ENCODE measurements around the gene CLN5. TPM values are rescaled to one million over a fixed set of nuclear protein-coding genes. Genes with fewer than 3 reads are reported as not detected.
A peak's percentile ranks its signal among the peaks of the same experiment; 100 is the strongest.
"Not testable (repeated sequence)": the region's sequence is repeated elsewhere in the genome, so short reads cannot be mapped to it uniquely, and the experiment has no call there.

CLN5 gene
- total RNA-seq (2014; rRNA removed; shearing (Covaris generic)): 18.4 TPM in 2 replicates
- 13.0 and 15.7 TPM in 2 replicates for polyA plus RNA-seq (2015; cell fraction: cytosol; rRNA removed)
- polyA plus RNA-seq (2015; cell fraction: nucleus; rRNA removed): 24.5 and 25.1 TPM in 2 replicates

DNA sequence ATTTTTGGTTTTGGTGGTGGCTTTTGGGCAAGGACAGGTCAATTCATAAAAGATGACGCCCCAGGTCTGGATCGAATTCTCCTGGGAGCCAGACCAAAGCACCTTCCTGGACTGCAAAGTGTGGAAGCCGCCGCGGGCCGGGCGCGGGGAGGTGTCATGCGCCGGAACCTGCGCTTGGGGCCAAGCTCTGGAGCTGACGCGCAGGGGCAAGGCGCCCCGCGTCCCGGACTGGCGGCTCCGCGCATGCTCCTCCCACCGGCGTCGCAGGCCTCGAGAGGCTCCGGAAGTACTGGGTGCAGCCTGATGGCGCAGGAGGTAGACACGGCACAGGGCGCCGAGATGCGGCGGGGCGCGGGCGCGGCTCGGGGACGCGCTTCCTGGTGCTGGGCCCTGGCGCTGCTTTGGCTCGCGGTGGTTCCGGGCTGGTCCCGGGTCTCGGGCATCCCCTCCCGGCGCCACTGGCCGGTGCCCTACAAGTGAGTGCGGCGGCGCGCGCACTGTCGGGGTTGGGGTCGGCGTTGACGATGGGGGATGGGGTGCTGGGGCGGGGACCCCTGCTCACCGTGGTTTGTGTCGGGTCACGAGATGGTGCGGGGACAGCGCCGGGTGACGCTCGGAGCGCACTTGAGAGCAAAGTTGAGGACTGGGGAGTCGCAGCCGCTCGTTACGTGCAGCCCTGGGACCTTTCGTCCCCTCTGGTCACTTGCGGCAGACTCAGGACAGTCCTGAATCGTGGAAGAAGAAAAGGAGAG is at the start of gene CLN5:
Gene CLN5 (plus strand): TSS at position 286 of the 752 bp plus-strand sequence. CDS start 18 bp downstream, at position 304.
- peak; percentile 93 for DNase-seq (ENCODE audit: low read depth)

DNA sequence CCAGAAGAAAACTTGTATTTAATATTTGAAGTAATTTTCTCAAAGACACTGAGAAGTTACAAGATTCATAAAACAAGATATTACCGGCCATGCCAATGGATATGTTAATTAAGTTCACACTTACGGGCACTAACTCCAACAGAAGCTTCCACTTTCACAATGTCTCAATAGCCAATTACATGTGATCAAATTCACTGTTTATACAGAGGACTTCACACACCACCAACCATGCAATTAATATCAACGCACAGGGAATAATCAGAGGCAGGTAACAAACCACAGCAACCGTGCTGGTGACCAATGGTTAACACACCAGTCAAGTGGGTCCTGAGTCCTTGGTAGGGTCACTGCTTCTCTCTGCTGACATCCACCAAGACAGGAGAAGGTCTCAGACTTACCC is 49.5 kb upstream of the CLN5 start:
- DNase-seq (ENCODE audit: low read depth): no peak

DNA sequence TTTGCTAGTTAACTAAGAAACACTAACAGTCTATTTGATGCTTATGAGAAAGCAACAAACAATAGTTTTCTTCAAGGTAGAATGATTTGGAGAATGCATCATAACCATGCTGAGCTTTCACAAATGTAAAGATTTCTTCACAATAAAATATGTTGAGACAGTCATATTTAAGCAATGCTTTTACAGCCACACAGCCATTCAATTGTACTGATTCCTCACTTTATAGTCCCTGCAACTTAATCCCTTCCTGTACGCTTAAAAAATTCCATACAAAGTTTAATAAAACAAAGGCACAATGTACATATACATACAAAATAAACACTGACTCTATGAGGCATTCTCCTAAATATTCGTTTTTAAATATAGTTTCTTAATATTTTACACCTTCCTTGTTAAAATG is 48.2 kb upstream of the CLN5 start:
- no peak for DNase-seq (ENCODE audit: low read depth)

DNA sequence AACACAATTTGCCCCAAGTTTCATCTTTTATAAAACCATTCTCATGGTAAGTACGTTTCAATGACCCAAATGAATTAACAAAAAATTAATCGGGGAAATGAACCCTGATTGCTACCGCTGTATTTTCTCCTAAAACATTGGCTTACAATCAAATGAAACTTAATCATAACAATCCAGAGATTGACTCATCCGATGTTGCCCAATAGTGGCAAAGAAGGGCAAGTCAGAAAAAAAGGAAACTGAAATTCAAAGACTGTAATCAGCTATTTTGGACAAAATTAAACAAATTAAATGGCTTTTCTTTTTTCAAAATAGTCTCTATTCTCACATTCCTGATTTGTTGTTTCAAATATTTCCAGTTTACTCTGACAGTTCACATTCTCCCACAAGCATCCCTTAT is 47.4 kb upstream of the CLN5 start:
- peak; percentile 60 for DNase-seq (ENCODE audit: low read depth)

DNA sequence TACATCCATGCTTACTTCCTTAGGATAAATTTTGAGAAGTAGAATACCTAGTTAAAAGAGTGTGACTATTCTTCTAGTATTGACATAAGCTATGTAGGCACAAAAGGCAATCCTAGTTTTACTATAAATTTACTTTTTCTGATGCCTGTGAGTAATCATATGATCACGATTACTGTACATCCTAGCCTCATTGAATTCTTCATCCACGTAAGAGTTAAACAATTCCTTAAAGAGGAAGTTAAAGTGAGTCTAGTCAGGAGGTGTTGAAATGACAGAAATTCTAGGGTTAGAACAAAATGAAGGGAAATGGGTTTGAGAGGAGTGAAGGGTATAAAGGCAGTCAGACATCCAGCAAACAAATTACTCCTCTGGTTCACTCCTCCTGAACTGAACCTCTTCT is 43.7 kb upstream of the CLN5 start, which contains the start of gene ACOD1:
Gene ACOD1 (plus strand): TSS at position 363 of the 400 bp plus-strand sequence. CDS start 48 bp downstream, outside the sequence.
- DNase-seq (ENCODE audit: low read depth): peak; percentile 48

DNA sequence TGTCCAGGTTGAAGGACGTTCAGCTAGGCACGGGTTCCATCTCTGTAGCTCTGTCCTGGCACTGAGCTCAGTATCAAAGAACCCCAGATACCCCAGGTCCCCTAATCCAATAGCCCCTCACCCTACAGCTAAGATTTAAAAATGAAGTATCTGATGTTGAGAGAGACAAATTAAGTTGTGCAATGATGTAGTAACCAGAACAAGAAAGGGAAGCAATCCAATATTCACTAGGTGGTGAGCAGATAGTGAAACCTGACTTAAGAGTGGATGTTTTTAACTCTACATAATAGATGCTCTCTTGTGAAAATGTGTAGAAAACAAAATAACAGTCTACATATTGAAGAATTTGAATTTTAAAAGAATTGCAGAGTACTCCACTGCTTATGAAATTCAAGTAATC is 41.8 kb upstream of the CLN5 start:
- no peak for DNase-seq (ENCODE audit: low read depth)

DNA sequence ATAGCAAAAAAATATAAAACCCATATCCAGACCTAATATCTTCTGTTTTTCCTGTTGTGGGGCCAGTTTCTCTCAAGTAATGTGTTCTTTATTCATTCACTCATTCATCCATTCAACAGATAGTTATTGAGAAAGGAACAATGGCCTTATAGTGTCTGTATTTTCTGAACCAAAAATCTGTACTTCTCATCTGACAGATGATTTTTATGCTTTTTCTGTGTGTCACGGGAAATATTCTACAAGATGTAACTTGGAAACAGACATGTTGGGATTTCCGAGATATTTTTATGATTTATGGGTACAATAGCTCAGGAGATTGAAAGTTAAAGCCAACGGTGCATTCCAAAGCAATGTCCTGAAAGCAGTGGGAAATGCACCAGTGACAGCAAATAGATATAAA is 37.9 kb upstream of the CLN5 start:
- no peak for DNase-seq (ENCODE audit: low read depth)

DNA sequence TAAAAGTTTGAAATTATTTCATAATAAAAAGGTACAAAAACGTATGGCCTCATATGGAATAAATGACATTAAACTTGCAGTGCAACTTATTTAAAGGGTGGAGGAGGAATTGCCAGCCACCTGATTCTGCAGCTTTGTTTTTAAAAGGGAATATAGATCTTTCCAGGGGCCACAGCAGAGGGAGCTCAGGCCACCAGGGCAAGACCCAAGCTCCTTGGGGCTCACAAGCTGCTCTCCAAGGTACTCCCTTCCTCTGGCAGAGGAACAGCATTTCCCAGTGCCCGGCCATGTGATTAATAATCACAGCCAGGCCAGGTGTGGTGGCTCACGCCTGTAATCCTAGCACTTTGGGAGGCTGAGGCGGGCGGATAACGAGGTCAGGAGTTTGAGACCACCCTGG is 37.3 kb upstream of the CLN5 start:
- no peak for DNase-seq (ENCODE audit: low read depth)

DNA sequence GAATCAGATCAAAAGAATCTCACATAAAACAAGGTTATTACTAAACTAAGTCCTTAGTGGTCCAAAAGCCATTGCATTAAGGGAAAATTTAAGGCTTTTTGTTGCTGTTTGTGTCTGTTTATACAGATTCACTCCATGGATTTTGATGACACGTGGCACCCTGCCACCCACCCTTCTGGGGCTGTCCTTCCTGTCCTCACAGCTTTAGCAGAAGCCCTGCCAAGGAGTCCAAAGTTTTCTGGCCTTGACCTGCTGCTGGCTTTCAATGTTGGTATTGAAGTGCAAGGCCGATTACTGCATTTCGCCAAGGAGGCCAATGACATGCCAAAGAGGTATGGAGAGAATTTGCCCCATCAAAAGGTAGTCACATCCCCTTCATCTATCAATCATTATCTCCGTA is 36.7 kb upstream of the CLN5 start:
- DNase-seq (ENCODE audit: low read depth): no peak

DNA sequence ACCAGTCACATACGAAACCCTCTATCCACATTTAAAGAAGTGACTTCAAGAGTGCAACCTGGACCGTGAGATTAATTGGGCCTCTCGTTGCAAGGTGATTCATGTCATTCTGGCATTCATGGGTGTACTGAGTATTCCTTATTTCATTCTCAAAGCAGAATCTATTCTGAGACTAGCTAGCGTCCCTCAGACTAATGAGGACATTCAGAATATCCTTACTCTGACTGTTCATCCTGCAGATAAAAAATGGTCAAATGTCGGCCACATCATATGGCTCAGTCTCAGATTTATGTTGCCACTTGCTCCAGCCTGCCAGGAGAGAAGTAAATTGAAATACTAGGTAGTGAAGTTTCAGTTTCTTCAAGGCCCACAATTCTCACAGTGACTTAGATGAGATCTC is 36.2 kb upstream of the CLN5 start:
- DNase-seq (ENCODE audit: low read depth): no peak

DNA sequence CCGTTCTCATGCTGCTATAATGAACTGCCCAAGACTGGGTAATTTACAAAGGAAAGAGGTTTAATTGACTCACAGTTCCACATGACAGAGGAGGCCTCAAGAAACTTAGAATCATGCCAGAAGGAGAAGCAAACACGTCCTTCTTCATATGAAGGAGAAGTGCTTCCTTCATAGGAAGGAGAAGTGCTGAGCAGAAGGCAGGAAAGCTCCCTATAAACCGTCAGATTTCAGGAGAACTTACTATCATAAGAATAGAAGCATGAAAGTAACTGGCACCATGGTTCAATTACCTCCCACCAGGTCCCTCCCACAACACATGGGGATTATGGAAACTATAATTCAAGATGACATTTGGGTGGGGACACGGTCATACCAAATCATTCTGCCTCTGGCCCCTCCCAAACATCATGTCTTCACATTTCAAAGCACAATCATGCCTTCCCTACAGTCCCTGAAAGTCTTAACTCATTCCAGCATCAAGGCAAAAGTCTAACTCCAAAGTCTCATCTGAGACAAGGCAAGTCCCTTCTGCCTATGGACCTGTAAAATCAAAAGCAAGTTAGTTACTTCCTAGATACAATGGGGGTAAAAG is 32.9 kb upstream of the CLN5 start:
- DNase-seq (ENCODE audit: low read depth): no peak

DNA sequence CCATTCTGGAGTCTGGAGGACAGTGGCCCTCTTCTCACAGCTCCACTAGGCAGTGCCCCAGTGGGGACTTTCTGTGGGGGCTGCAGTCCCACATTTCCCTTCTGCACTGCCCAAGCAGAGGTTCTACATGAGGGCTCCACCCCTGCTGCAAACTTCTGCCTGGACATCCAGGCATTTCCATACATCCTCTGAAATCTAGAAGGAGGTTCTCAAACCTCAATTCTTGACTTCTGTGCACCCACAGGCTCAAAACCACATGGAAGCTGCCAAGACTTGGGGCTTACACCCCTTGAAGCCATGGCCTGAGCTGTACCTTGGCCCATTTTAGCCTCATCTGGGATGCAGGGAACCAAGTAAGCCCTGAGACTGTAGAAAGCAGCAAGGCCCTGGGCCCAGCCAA is 32.1 kb upstream of the CLN5 start:
- not testable (repeated sequence) for DNase-seq (ENCODE audit: low read depth)

DNA sequence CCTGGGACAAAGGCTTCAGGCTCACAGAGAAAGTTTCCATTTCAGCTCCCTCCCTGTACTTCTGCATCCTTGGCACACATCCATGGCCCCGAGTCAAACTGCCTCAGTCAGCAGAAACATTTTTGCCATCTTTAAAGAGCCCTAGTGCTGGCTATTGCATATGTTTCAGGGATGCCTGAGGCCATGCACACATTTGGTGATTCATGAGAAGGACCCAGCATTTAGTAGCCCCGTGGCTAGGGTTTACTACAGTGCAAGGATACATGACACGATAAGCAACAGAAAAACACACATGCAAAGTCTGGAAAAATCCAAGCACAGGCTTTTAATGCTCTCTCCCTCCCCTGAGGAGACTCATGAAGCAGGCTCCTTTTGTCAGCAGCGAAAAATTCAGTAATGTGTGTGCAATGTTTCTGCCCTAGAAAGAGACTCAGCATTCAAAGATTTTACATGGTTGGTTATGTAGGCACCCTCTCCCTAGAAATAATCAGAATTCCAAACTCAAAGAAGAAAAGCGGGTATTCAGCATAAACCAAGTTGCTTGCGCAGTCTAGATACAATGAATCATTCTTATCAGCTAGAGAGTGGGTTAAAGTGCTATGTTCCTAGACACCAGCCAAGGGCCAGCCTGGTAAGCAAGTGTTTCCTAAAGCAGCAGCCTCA is 26.0 kb upstream of the CLN5 start:
- DNase-seq (ENCODE audit: low read depth): peak; percentile 13

DNA sequence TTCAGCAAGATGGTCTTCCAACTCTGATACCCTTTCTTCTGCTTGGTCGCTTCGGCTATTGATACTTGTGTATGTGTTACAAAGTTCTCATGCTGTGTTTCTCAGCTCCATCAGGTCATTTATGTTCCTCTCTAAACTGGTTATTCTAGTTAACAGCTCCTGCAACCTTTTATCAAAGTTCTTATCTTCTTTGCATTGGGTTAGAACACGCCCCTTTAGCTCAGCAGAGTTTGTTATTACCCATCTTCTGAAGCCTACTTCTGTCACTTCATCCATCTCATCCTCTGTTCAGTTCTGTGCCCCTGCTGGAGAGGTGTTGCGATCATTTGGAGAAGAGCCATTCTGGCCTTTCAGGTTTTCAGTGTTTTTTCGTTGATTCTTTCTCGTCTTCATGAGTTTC is 24.9 kb upstream of the CLN5 start:
- DNase-seq (ENCODE audit: low read depth): no peak

DNA sequence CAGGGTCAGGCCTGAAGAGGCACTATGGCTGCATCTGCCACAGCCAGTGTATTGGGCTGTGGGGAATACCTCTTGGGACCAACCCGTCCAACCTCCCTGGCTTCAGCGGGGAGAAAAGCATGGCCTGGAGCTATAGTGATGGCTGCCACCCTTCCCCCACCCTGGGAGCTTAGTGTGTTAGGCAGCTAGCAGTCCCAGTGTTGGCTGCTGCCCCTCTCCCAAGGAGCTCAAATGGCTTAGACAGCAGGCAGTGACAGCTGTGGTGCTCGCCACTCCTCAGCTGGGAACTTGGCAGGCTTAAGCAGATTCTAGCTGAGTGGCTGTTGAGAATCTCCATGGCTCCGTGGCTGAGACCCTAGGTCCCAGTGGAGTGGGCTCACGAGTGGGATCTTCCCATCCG is 23.8 kb upstream of the CLN5 start:
- DNase-seq (ENCODE audit: low read depth): no peak

DNA sequence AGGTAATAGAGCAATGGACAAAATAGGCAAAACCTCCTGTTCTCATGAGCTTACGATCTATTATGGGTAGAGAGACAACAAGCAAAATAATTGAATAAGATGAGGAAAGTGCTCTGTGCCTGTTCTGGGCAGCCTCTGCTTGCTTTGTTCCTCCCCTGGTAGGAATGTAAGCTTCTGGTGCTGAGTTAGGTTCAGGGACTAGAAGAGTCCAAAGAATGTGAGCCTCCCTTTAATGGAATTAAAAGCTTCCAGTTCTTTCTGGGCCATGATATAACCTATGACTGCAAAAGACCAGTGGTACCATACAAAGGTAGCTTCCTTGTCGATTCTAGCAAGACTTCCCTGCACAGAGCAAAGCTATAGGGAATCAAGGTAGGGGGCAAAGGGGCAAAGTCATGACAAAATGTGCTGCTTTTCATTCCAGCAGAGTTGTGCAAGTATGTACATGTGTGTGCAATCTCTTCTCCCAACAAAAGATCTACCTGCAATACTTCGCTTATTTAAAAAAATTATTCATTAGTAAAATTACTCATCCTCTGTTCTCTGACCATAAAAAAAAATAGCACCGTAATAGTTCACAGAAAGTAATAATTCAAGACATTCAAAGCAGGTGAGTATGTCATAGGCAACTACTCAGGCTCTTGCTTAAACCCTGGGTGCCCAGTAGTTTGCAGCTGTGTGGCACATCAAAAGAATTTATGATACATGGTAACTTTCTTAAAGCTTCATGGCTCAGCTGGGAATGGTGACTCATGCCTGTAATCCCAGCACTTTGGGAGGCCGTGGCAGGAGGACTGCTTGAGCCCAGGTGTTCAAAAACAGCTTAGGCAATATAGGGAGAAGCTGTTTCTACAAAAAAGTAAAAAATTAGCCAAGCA is 22.2 kb upstream of the CLN5 start:
- DNase-seq (ENCODE audit: low read depth): peak; percentile 51

DNA sequence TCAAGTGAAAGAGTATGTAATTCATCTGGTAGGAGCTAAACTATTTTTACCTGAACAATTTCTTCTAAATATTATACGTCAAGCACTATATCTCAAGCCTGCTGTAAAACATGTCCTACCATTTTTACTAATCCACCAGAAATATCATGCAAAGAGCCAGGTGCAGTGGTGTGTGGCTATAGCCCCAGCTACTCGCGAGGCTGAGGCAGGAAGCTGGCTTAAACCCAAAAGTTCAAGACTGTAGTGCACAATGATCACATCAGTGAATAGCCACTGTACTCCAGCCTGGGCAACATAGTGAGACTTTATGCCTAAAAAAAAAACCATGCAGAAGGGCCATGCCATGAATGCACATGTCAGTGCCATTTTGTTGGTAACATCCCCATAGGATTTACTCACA is 20.7 kb upstream of the CLN5 start:
- DNase-seq (ENCODE audit: low read depth): no peak

DNA sequence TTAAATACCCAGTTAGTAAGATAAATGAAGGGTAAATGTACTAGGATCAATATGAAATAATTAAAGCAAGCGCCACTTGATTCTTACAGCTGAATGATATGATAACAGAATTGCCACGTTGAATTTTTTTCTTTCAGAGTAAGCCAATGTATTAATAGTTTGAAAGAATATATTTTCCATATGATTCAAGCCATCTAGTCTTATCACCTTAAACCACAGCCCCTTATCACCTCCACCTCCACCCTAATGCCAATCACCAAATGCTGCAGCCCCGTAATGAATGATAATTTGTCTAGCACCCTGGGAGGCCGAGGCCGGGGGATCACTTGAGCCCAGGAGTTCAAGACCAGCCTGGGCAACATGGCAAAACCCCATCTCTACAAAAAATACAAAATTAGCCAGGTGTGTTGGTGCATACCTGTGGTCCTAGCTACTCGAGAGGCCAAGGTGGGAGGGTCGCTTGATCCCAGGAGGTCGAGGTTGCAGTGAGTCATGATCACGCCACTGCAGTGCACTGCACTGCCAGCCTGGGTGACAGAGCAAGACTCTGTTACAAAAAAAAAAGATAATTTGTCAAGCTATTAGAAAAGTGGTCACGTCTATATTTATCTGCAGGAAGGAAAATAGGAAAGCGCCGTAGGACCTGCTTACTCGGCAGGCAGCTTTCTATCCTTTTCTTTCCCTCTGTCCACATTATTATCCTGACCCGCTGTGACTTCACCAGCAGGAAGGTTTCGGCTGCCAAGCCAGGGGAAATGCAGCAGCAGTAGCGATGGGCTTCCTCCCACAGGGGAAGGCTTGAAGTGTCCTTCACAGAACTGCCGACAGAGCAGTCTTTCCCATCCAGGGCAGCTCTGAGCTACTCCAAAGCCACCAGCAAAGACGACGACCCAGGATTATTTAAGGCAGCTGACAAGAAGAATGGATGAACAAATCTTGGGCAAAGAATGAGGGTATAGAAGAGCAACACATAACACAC is 19.7 kb upstream of the CLN5 start:
- DNase-seq (ENCODE audit: low read depth): no peak

DNA sequence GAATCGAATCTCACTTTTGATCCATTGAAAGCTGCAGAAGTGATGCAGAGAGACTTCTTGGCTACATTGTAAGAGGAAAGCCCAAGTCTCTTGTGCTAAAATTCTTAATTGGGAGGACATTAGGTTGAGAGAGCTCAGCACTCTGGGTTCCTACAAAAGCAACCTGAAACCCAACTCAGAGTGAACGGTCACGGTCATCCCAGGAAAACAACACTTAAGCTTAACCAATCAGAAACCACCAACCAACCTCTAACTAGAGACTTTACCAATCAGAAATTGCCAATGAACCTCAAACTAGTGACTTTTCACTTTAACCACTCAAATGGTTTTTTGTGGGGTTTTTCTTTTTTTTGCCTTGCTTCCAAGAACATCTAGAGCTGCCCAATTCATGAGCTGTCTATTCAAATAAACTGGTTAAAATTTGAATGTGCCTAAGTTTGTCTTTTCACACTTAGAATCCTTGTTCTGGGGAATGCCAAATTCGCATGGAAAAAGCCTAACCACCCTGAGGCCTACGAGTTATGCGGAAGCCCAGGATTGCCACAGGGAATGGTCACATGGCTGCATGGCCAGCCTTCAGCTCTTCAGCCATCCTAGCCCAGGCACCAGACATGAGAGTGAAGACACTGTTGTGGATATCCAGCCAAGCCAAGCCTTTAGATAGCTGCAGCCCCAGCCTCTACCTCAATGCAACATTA is 17.8 kb upstream of the CLN5 start:
- no peak for DNase-seq (ENCODE audit: low read depth)

DNA sequence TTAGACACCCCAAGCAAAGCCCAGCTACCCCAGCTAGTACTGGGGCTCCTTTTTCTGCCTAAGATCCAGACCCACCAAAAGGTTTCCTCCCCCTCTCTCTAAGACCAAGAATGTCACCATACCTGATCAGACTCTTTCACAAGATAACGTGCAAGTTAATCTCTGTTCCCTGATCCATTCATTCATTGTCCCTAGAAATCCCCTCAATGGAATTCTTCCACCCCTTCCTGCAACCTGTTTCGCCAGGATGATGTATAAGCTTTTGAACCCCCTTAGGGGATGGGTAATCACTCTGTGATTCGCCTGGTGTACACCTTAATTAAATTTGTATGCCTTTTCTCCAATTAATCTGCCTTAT is 17.3 kb upstream of the CLN5 start:
- no peak for DNase-seq (ENCODE audit: low read depth)

Data from HT1080 (cell line).